HepG2 (cell line): Measurements from ENCODE around the gene SFXN5. TPM values are rescaled to one million over a fixed set of nuclear protein-coding genes. Genes with fewer than 3 reads are reported as not detected.

Source experiments
- BHLHE40 ChIP-seq: IDR thresholded peaks from 2 replicates; pipeline ENCODE4 v1.6.1; 2011; ENCODE audit warnings: low read length, improper control_type of control experiment
- CENPT ChIP-seq: sonication (generic); formaldehyde crosslinking; IDR thresholded peaks from 2 replicates; pipeline ENCODE4 v1.8.0; 2022; ENCODE audit warnings: low read depth, mild to moderate bottlenecking, moderate library complexity, missing genetic modification reagents
- JUND ChIP-seq: sonication (generic); formaldehyde crosslinking; IDR thresholded peaks from 2 replicates; pipeline ENCODE4 v1.8.0; 2022; ENCODE audit warnings: mild to moderate bottlenecking, missing genetic modification reagents
- NR3C1 ChIP-seq: sonication (generic); formaldehyde crosslinking; IDR thresholded peaks from 2 replicates; pipeline ENCODE4 v1.4.0; 2020; ENCODE audit warnings: missing genetic modification reagents
- REPIN1 ChIP-seq: sonication (generic); formaldehyde crosslinking; IDR thresholded peaks from 2 replicates; pipeline ENCODE4 v1.8.0; 2022; ENCODE audit warnings: missing genetic modification reagents, low read depth, mild to moderate bottlenecking, borderline replicate concordance
- SMAD3 ChIP-seq: sonication (generic); formaldehyde crosslinking; IDR thresholded peaks from 2 replicates; pipeline ENCODE4 v1.4.0; 2020; ENCODE audit warnings: missing genetic modification reagents
- SYNCRIP ChIP-seq: fragments of 200-400 bp; formaldehyde crosslinking; IDR thresholded peaks from 2 replicates; pipeline ENCODE4 v1.6.1; 2018; ENCODE audit warnings: mild to moderate bottlenecking, low read depth, low read length; ENCODE audit not compliant: insufficient read depth
- ZEB1 ChIP-seq: IDR thresholded peaks from 2 replicates; pipeline ENCODE4 v1.6.1; 2012; ENCODE audit warnings: mild to moderate bottlenecking, low read depth, inconsistent platforms; ENCODE audit not compliant: insufficient replicate concordance
- ZNF274 ChIP-seq: sonication (generic); formaldehyde crosslinking; IDR thresholded peaks from 2 replicates; pipeline ENCODE4 v1.5.1; 2020; ENCODE audit warnings: mild to moderate bottlenecking, missing genetic modification reagents
- ZNF724P ChIP-seq: sonication (generic); formaldehyde crosslinking; IDR thresholded peaks from 2 replicates; pipeline ENCODE4 v1.8.0; 2022; ENCODE audit warnings: missing genetic modification reagents, borderline replicate concordance
- polyA plus RNA-seq, 8 experiments: library from polyadenylated mRNA; depleted of rRNA in 3 of 8; stranded (reverse) in 7 of 8; unstranded in 1 of 8; fragments of >200 nt; fragmentation: Illumina TruSeq in 4 of 8; extraction: Trizol in 4 of 8; gene quantifications; 2 replicates each; pipeline versions ENCODE4 v1.2.1 to v1.2.3, GENCODE V29; 2011 to 2016; ENCODE audit warnings: low read depth in 4 of 8, missing spikeins in 1 of 8, mixed read lengths in 1 of 8; ENCODE audit not compliant: insufficient read depth in 1 of 8
- total RNA-seq, 5 experiments: library from RNA; depleted of rRNA; stranded (reverse); fragments of >200 nt; fragmentation: Illumina TruSeq; extraction: Trizol; gene quantifications; 2 replicates each; pipeline ENCODE4 v1.2.3, GENCODE V29; 2016; ENCODE audit warnings: low read depth in 1 of 5
- TF ChIP-seq, protein P1 (sequence below): sonication (generic); formaldehyde crosslinking; IDR thresholded peaks from 2 replicates; pipeline ENCODE4 v1.4.0; 2020; ENCODE audit warnings: missing genetic modification reagents, low read depth, mild to moderate bottlenecking, borderline replicate concordance
- TF ChIP-seq, protein P2 (sequence below): sonication (generic); formaldehyde crosslinking; IDR thresholded peaks from one replicate; pipeline ENCODE4 v1.5.1; 2020; ENCODE audit warnings: mild to moderate bottlenecking, missing genetic modification reagents; ENCODE audit errors: not compliant biosample characterization
- TF ChIP-seq, protein P3 (sequence below): sonication (generic); formaldehyde crosslinking; IDR thresholded peaks from 2 replicates; pipeline ENCODE4 v1.8.1; 2023; ENCODE audit warnings: mild to moderate bottlenecking, missing genetic modification reagents
- TF ChIP-seq, protein P4 (sequence below): sonication (generic); formaldehyde crosslinking; IDR thresholded peaks from 2 replicates; pipeline ENCODE4 v1.4.0; 2020; ENCODE audit warnings: missing genetic modification reagents, mild to moderate bottlenecking, borderline replicate concordance

SFXN5 gene
- total and polyA plus RNA-seq, 2 of the 13 experiments (the other 11 are each of a cell fraction or from before 2014, with no cell fraction given), result 34.9 to 37.4 TPM

DNA sequence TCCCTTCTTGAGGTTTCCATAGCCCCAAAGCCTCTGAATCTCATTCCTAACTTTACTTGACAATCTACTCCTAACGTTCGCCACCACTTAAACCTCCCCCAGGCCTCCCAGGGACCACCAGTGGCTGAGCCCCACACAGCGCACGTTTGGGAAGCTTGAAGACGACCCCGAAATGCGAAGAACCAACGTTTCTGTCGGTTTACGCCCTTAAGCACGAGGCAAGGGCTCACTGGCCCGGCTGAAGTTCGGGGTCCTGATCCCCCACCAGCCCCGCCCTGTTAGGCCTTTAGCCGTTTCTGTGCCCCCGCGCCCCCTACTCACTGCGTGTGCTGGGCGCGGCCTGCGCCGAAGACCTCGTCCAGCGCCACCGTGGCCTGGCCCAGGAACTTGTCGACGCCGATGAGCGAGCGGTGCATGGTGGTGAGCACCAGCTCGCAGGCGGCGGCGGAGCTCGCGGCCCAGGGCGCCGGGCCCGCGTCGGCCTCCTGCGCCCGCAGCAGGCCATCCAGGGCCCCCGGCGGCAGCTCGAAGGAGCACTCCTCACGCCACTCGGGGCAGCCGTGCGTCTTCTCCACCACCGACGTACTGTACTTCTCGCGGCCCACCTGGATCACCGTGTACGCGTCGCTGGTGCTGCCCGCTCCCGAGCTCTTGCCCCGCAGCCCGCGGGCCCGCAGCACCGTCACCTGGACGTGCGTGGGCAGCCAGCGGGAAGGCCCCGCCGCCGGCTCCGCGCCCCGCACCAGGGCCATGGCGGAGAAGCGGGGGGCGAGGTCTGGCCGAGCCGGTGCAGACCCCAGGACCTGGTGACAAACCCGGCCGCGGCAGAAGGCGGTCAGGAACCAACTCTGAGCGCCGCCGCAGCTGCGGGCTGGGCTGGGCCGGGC, 40.8 kb upstream of the SFXN5 start (continued):
- TF ChIP-seq, protein P1, sequence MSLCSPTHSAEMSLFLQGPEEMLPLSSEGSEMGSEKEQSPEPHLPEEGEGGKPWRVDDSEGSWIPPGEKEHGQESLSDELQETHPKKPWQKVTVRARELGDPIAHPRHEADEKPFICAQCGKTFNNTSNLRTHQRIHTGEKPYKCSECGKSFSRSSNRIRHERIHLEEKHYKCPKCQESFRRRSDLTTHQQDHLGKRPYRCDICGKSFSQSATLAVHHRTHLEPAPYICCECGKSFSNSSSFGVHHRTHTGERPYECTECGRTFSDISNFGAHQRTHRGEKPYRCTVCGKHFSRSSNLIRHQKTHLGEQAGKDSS, result peak; percentile 61; the same call in 1 of the 2 replicates
- TF ChIP-seq ZEB1 (no peak), ZNF724P (peak; percentile 42; the same call in 1 of the 2 replicates), ZNF274 (CRISPR knock-in tag) (peak; percentile 91), JUND (CRISPR knock-in tag) (0 out of 2 replicates have a peak, but pooled peaks have one; percentile 19), NR3C1 (no peak), SMAD3 (CRISPR knock-in tag) (no peak), BHLHE40 (no peak), REPIN1 (CRISPR knock-in tag) (peak; percentile 88), CENPT (peak; percentile 78), SYNCRIP (no peak)
- TF ChIP-seq, protein P2, sequence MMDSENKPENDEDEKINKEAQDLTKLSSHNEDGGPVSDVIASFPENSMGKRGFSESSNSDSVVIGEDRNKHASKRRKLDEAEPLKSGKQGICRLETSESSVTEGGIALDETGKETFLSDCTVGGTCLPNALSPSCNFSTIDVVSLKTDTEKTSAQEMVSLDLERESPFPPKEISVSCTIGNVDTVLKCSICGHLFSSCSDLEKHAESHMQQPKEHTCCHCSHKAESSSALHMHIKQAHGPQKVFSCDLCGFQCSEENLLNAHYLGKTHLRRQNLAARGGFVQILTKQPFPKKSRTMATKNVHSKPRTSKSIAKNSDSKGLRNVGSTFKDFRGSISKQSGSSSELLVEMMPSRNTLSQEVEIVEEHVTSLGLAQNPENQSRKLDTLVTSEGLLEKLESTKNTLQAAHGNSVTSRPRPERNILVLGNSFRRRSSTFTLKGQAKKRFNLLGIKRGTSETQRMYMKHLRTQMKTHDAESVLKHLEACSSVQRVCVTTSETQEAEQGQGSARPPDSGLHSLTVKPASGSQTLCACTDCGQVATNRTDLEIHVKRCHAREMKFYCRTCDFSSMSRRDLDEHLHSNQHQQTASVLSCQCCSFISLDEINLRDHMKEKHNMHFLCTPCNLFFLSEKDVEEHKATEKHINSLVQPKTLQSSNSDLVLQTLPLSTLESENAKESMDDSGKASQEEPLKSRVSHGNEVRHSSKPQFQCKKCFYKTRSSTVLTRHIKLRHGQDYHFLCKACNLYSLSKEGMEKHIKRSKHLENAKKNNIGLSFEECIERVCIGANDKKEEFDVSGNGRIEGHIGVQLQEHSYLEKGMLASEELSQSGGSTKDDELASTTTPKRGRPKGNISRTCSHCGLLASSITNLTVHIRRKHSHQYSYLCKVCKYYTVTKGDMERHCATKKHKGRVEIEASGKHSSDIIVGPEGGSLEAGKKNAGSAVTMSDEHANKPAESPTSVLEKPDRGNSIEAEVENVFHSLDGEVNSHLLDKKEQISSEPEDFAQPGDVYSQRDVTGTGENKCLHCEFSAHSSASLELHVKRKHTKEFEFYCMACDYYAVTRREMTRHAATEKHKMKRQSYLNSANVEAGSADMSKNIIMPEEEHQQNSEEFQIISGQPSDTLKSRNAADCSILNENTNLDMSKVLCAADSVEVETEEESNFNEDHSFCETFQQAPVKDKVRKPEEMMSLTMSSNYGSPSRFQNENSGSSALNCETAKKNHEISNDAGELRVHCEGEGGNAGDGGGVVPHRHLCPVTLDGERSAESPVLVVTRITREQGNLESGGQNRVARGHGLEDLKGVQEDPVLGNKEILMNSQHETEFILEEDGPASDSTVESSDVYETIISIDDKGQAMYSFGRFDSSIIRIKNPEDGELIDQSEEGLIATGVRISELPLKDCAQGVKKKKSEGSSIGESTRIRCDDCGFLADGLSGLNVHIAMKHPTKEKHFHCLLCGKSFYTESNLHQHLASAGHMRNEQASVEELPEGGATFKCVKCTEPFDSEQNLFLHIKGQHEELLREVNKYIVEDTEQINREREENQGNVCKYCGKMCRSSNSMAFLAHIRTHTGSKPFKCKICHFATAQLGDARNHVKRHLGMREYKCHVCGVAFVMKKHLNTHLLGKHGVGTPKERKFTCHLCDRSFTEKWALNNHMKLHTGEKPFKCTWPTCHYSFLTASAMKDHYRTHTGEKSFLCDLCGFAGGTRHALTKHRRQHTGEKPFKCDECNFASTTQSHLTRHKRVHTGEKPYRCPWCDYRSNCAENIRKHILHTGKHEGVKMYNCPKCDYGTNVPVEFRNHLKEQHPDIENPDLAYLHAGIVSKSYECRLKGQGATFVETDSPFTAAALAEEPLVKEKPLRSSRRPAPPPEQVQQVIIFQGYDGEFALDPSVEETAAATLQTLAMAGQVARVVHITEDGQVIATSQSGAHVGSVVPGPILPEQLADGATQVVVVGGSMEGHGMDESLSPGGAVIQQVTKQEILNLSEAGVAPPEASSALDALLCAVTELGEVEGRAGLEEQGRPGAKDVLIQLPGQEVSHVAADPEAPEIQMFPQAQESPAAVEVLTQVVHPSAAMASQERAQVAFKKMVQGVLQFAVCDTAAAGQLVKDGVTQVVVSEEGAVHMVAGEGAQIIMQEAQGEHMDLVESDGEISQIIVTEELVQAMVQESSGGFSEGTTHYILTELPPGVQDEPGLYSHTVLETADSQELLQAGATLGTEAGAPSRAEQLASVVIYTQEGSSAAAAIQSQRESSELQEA (CRISPR knock-in tag), result peak; percentile 62
- TF ChIP-seq, protein P3, sequence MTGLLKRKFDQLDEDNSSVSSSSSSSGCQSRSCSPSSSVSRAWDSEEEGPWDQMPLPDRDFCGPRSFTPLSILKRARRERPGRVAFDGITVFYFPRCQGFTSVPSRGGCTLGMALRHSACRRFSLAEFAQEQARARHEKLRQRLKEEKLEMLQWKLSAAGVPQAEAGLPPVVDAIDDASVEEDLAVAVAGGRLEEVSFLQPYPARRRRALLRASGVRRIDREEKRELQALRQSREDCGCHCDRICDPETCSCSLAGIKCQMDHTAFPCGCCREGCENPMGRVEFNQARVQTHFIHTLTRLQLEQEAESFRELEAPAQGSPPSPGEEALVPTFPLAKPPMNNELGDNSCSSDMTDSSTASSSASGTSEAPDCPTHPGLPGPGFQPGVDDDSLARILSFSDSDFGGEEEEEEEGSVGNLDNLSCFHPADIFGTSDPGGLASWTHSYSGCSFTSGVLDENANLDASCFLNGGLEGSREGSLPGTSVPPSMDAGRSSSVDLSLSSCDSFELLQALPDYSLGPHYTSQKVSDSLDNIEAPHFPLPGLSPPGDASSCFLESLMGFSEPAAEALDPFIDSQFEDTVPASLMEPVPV (CRISPR knock-in tag), result peak; percentile 94; the same call in 1 of the 2 replicates
- TF ChIP-seq, protein P4, sequence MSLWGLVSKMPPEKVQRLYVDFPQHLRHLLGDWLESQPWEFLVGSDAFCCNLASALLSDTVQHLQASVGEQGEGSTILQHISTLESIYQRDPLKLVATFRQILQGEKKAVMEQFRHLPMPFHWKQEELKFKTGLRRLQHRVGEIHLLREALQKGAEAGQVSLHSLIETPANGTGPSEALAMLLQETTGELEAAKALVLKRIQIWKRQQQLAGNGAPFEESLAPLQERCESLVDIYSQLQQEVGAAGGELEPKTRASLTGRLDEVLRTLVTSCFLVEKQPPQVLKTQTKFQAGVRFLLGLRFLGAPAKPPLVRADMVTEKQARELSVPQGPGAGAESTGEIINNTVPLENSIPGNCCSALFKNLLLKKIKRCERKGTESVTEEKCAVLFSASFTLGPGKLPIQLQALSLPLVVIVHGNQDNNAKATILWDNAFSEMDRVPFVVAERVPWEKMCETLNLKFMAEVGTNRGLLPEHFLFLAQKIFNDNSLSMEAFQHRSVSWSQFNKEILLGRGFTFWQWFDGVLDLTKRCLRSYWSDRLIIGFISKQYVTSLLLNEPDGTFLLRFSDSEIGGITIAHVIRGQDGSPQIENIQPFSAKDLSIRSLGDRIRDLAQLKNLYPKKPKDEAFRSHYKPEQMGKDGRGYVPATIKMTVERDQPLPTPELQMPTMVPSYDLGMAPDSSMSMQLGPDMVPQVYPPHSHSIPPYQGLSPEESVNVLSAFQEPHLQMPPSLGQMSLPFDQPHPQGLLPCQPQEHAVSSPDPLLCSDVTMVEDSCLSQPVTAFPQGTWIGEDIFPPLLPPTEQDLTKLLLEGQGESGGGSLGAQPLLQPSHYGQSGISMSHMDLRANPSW (CRISPR knock-in tag), result no peak
